Esophagus squamous epithelium (tissue), 5 donors: ENCODE results near the gene VTCN1. TPM values are rescaled to one million over a fixed set of nuclear protein-coding genes. Genes with fewer than 3 reads are reported as not detected.

Experiments
- DNase-seq: peaks from one replicate; lab custom pipeline; 2025; lab: John Stamatoyannopoulos, UW
- H3K27ac ChIP-seq, 4 donors: fragments of 200-600 bp; sonication (generic); one replicate each; pipeline ENCODE4 v1.5.1; 2016 to 2019; ENCODE audit warnings: mild to moderate bottlenecking in 1 of 4
- H3K27me3 ChIP-seq, 4 donors: fragments of 200-600 bp; sonication (generic); 1 replicate in 3 of 4; 2 replicates in 1 of 4; pipeline versions ENCODE4 v1.5.1 to v1.6.0; 2017 to 2021; ENCODE audit warnings: antibody characterized with exemption in 1 of 4
- H3K36me3 ChIP-seq, 3 donors: fragments of 200-600 bp; sonication (generic); one replicate each; pipeline ENCODE4 v1.5.1; 2016 to 2019
- H3K4me1 ChIP-seq, 3 donors: fragments of 200-600 bp; sonication (generic); one replicate each; pipeline ENCODE4 v1.5.1; 2017 to 2019
- H3K4me3 ChIP-seq, 4 donors: fragments of 200-600 bp; sonication (generic); 1 replicate in 3 of 4; 2 replicates in 1 of 4; pipeline ENCODE4 v1.5.1; 2016 to 2019; ENCODE audit warnings: mild to moderate bottlenecking in 2 of 4, moderate library complexity in 1 of 4
- H3K9me3 ChIP-seq, 3 donors: fragments of 200-600 bp; sonication (generic); one replicate each; pipeline ENCODE4 v1.5.1; 2016 to 2019
- POLR2A ChIP-seq, 4 donors: fragments of 450-650 bp; IDR thresholded peaks; one replicate each; pipeline ENCODE4 v1.6.1; 2017; ENCODE audit warnings: antibody characterized with exemption in 4 of 4, mild to moderate bottlenecking in 4 of 4, moderate library complexity in 3 of 4
- WGBS, 2 donors: methylation state at CpG; one replicate each; pipeline ENCODE4 v1.1.5; 2018; 5-methylcytosine and 5-hydroxymethylcytosine counted together
- intact Hi-C: fragments of 100-400 bp; cut with DNase I; formaldehyde crosslinking; loops from one replicate; pipeline ENCODE4 v1.15.0; 2022
- total RNA-seq, 4 donors: library from RNA; depleted of rRNA; stranded (reverse); fragments of >200 nt; gene quantifications; one replicate each; pipeline ENCODE4 v1.1.0, GENCODE V29; 2016
- TF ChIP-seq, protein P1 (sequence below), 6 experiments: fragments of 450-650 bp in 4 of 6; fragments of 200-600 bp in 2 of 6; sonication (generic) in 2 of 6; IDR thresholded peaks; one replicate each; pipeline ENCODE4 v1.5.1; 2016 to 2019; ENCODE audit warnings: antibody characterized with exemption in 6 of 6, mild to moderate bottlenecking in 4 of 6, moderate library complexity in 4 of 6
- donor health status: DM: yes; HTN: yes; CAD: no.

The VTCN1 gene
- total RNA-seq, 4 donors from 2014 or later, result 1.9 TPM; not detected in 3

DNA sequence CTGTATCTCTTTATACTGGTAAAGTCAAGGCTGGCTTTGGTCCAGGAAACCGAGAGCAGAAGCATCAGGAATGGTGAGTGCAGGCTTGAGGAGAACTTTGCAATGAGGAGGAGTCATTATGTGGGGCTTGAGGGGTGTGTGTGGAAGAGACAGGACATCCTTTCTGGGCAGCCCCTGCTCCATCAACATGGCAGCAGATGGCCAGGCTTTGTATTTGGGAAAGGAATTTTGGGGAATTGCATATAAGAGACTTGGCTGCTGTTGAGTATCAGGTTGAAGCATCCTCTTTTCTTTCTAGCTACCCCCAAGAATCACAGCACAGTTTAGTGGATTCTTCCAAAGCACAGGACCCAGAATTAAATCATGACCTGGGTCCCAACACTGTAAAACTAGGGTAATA lies 33.4 kb downstream of the VTCN1 start:
- no peaks in the 10 kb centered on the region for H3K4me1 ChIP-seq
- TF ChIP-seq POLR2A (IDR thresholded peaks at IDR 0.05), result no peak
- TF ChIP-seq, protein P1, sequence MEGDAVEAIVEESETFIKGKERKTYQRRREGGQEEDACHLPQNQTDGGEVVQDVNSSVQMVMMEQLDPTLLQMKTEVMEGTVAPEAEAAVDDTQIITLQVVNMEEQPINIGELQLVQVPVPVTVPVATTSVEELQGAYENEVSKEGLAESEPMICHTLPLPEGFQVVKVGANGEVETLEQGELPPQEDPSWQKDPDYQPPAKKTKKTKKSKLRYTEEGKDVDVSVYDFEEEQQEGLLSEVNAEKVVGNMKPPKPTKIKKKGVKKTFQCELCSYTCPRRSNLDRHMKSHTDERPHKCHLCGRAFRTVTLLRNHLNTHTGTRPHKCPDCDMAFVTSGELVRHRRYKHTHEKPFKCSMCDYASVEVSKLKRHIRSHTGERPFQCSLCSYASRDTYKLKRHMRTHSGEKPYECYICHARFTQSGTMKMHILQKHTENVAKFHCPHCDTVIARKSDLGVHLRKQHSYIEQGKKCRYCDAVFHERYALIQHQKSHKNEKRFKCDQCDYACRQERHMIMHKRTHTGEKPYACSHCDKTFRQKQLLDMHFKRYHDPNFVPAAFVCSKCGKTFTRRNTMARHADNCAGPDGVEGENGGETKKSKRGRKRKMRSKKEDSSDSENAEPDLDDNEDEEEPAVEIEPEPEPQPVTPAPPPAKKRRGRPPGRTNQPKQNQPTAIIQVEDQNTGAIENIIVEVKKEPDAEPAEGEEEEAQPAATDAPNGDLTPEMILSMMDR (IDR thresholded peaks at IDR 0.05), result no peak
- no peaks in the 10 kb centered on the region for H3K27me3 ChIP-seq
- no peak overlapping the region for H3K4me3 ChIP-seq
- no peak for DNase-seq
- no peaks in the 10 kb centered on the region for H3K9me3 ChIP-seq
- intact Hi-C loops, result no loop called here
- H3K36me3 ChIP-seq, result no peaks in the 10 kb centered on the region
- WGBS, 2 donors, result 18 to 40% methylated on average over 1 of the region's 1 CpG
- H3K27ac ChIP-seq, result no peak overlapping the region

DNA sequence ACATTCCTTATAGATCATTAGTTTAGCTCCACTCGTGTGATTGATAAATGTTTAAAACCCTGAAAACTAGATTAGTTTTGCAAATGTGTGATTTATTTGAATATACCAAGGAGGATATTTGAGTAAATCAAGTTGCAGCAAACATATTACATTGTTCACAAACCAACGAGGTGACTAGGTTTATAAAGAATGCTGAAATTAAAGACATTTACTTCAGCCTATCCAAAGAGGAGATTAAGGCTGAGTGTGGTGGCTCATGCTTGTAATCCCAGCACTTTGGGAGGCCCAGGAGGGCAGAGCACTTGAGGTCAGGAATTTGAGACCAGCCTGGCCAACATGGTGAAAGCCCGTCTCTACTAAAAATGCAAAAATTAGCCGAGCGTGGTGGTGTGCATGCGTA lies 34.1 kb downstream of the VTCN1 start:
- no peaks in the 10 kb centered on the region for H3K9me3 ChIP-seq
- no peak overlapping the region for H3K4me3 ChIP-seq
- TF ChIP-seq POLR2A (IDR thresholded peaks at IDR 0.05), result no peak
- TF ChIP-seq, protein P1 (IDR thresholded peaks at IDR 0.05), result no peak
- WGBS, 2 donors, result 82 to 91% methylated on average over 6 of the region's 6 CpGs
- H3K4me1 ChIP-seq, result peaks cover 0 to 4% (median 0%) of the 10 kb centered on the region in 3 donors
- intact Hi-C loops, result no loop called here
- H3K27ac ChIP-seq, result no peak overlapping the region
- H3K36me3 ChIP-seq, result no peaks in the 10 kb centered on the region
- DNase-seq, result no peak
- H3K27me3 ChIP-seq, result no peaks in the 10 kb centered on the region

DNA sequence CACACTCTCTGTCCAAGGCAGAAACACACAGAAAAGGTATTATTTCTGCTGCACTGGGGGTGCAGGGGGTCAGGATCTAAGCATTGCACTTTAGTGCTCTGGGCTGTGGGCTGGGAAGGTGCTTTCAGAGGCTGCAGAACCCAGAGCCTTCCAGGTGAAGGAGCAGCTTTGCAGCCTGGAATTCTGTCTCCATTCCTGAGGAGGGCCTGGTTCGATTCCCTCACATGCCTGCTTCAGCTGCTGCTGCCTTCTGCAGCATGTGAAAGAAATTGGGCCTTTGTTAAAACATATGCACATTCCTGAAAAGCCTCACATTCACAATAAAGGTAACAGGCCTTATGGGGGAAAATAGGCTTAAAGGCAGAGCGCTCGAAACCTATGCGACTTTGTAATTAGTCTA lies 35.9 kb downstream of the VTCN1 start:
- H3K4me3 ChIP-seq, result no peak overlapping the region
- intact Hi-C loops, result no loop called here
- H3K27me3 ChIP-seq, result no peaks in the 10 kb centered on the region
- no peak for DNase-seq
- TF ChIP-seq, protein P1 (IDR thresholded peaks at IDR 0.05), result no peak
- no peak for TF ChIP-seq POLR2A (IDR thresholded peaks at IDR 0.05)
- H3K36me3 ChIP-seq, result no peaks in the 10 kb centered on the region
- H3K27ac ChIP-seq, result no peak overlapping the region
- WGBS, 2 donors, result 92 to 100% methylated on average over 3 to 4 of the region's 4 CpGs
- H3K9me3 ChIP-seq, result no peaks in the 10 kb centered on the region
- H3K4me1 ChIP-seq, result peaks cover 0 to 4% (median 0%) of the 10 kb centered on the region in 3 donors

DNA sequence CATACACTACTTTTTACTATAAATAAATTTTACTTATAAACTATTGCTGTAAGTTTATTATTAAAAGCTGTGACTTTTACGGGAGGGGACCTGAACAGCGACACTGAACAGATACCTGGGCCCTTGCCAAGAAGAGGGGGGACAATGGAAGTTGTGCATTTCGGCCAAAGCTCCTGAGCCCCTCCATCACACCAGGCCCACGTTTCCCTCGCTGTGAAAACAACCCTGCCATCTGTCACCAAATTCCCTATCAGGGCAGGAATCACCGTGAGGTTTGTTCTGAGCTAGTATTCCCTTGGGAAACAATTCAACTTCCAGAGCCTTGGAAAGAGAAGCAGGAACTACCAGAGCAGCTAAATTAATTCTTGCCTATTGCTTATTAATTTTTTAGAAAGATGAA lies 37.0 kb downstream of the VTCN1 start:
- Histone ChIP-seq H3K36me3 (no peaks in the 10 kb centered on the region), H3K4me3 (no peak overlapping the region), H3K4me1 (peaks cover 0 to 4% (median 0%) of the 10 kb centered on the region in 3 donors), H3K27me3 (no peaks in the 10 kb centered on the region), H3K9me3 (no peaks in the 10 kb centered on the region), H3K27ac (no peak overlapping the region)
- TF ChIP-seq, protein P1 (IDR thresholded peaks at IDR 0.05), result no peak
- no peak for TF ChIP-seq POLR2A (IDR thresholded peaks at IDR 0.05)
- whole genome bisulfite sequencing, 2 donors, result 65 to 70% methylated on average over 6 of the region's 6 CpGs
- intact Hi-C loops, result no loop called here
- no peak for DNase-seq

DNA sequence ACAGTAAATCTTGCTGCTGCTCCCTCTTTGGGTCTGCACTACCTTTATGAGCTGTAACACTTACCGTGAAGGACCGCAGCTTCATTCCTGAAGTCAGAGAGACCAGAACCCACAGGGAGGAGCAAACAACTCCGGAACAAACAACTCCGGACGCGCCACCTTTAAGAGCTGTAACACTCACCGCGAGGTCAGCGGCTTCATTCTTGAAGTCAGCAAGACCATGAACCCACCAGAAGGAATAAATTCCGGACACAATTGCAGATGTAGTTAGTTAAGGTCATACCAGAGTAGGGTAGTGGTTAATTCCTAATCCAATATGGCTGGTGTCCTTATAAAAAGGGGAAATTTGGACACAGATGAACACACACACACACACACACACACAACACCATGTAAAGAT lies 37.7 kb downstream of the VTCN1 start:
- Histone ChIP-seq H3K4me1 (peaks cover 0 to 4% (median 0%) of the 10 kb centered on the region in 3 donors), H3K27ac (no peak overlapping the region), H3K4me3 (no peak overlapping the region), H3K36me3 (no peaks in the 10 kb centered on the region), H3K27me3 (no peaks in the 10 kb centered on the region), H3K9me3 (no peaks in the 10 kb centered on the region)
- DNase-seq, result no peak
- 92 to 97% methylated on average over 7 to 10 of the region's 10 CpGs for WGBS, 2 donors
- intact Hi-C loops, result no loop called here
- TF ChIP-seq, protein P1 (IDR thresholded peaks at IDR 0.05), result no peak
- no peak for TF ChIP-seq POLR2A (IDR thresholded peaks at IDR 0.05)
